Neuron (in vitro differentiated cells): Measurements from ENCODE around the gene ANKS1A.

Experiments
- H2AFZ ChIP-seq: one replicate; pipeline ENCODE4 v1.6.1; 2013; ENCODE audit warnings: low read depth, mild to moderate bottlenecking, inconsistent platforms, low read length, moderate library complexity
- H3K27me3 ChIP-seq: one replicate; pipeline ENCODE4 v1.6.1; 2013; ENCODE audit warnings: low read length; ENCODE audit not compliant: insufficient read depth
- H3K36me3 ChIP-seq: one replicate; pipeline ENCODE4 v1.6.1; 2013; ENCODE audit warnings: low read length; ENCODE audit not compliant: insufficient read depth
- H3K4me1 ChIP-seq: one replicate; pipeline ENCODE4 v1.6.1; 2013; ENCODE audit warnings: low read length; ENCODE audit not compliant: insufficient read depth
- H3K4me3 ChIP-seq: 2 replicates; pipeline ENCODE4 v1.5.1; 2013; ENCODE audit warnings: mild to moderate bottlenecking, low read length, moderate library complexity
- H3K9me3 ChIP-seq: one replicate; pipeline ENCODE4 v1.6.1; 2013; ENCODE audit warnings: low read length

The ANKS1A gene

GRCh38 chr6:34961082-34961481 is 72.0 kb downstream of the ANKS1A start:
- peaks cover 9% of the 10 kb centered on the region for H3K4me1 ChIP-seq
- H2AFZ ChIP-seq, result no peak overlapping the region
- H3K4me3 ChIP-seq, result no peak overlapping the region
- H3K36me3 ChIP-seq, result peaks cover 4% of the 10 kb centered on the region
- H3K9me3 ChIP-seq, result no peaks in the 10 kb centered on the region
- H3K27me3 ChIP-seq, result no peaks in the 10 kb centered on the region

GRCh38 chr6:34961574-34961973 is 72.5 kb downstream of the ANKS1A start:
- Histone ChIP-seq H3K27me3 (no peaks in the 10 kb centered on the region), H3K4me3 (no peak overlapping the region), H2AFZ (no peak overlapping the region), H3K4me1 (peaks cover 9% of the 10 kb centered on the region), H3K36me3 (peaks cover 4% of the 10 kb centered on the region), H3K9me3 (no peaks in the 10 kb centered on the region)

- no peak overlapping the region for H2AFZ ChIP-seq
- no peaks in the 10 kb centered on the region for H3K4me1 ChIP-seq
- H3K27me3 ChIP-seq, result no peaks in the 10 kb centered on the region
- no peak overlapping the region for H3K4me3 ChIP-seq
- no peaks in the 10 kb centered on the region for H3K9me3 ChIP-seq
- H3K36me3 ChIP-seq, result peaks cover 1% of the 10 kb centered on the region
Observed at GRCh38 chr6:34964564-34964963, 75.5 kb downstream of the ANKS1A start.

- Histone ChIP-seq H3K9me3 (no peaks in the 10 kb centered on the region), H2AFZ (no peak overlapping the region), H3K4me1 (no peaks in the 10 kb centered on the region), H3K4me3 (no peak overlapping the region), H3K27me3 (no peaks in the 10 kb centered on the region), H3K36me3 (peaks cover 23% of the 10 kb centered on the region)
Observed at GRCh38 chr6:34967461-34967860, 78.4 kb downstream of the ANKS1A start.

GRCh38 chr6:34969662-34970265 is 80.7 kb downstream of the ANKS1A start:
- Histone ChIP-seq H3K36me3 (peaks cover 23% of the 10 kb centered on the region), H3K4me1 (no peaks in the 10 kb centered on the region), H3K4me3 (no peak overlapping the region), H3K27me3 (no peaks in the 10 kb centered on the region), H2AFZ (no peak overlapping the region), H3K9me3 (no peaks in the 10 kb centered on the region)

- H2AFZ ChIP-seq, result no peak overlapping the region
- no peaks in the 10 kb centered on the region for H3K9me3 ChIP-seq
- H3K27me3 ChIP-seq, result no peaks in the 10 kb centered on the region
- H3K4me3 ChIP-seq, result no peak overlapping the region
- peaks cover 23% of the 10 kb centered on the region for H3K36me3 ChIP-seq
- no peaks in the 10 kb centered on the region for H3K4me1 ChIP-seq
Observed at GRCh38 chr6:34970488-34970887, 81.4 kb downstream of the ANKS1A start.

GRCh38 chr6:34970957-34971356 is 81.9 kb downstream of the ANKS1A start:
- no peaks in the 10 kb centered on the region for H3K4me1 ChIP-seq
- H3K36me3 ChIP-seq, result peaks cover 23% of the 10 kb centered on the region
- no peaks in the 10 kb centered on the region for H3K27me3 ChIP-seq
- H2AFZ ChIP-seq, result no peak overlapping the region
- H3K9me3 ChIP-seq, result no peaks in the 10 kb centered on the region
- H3K4me3 ChIP-seq, result no peak overlapping the region

- Histone ChIP-seq H2AFZ (no peak overlapping the region), H3K4me1 (no peaks in the 10 kb centered on the region), H3K36me3 (peaks cover 23% of the 10 kb centered on the region), H3K9me3 (no peaks in the 10 kb centered on the region), H3K4me3 (no peak overlapping the region), H3K27me3 (no peaks in the 10 kb centered on the region)
Observed at GRCh38 chr6:34973547-34974248, 84.6 kb downstream of the ANKS1A start.

- Histone ChIP-seq H3K4me3 (no peak overlapping the region), H3K9me3 (no peaks in the 10 kb centered on the region), H3K36me3 (peaks cover 23% of the 10 kb centered on the region), H3K27me3 (no peaks in the 10 kb centered on the region), H3K4me1 (no peaks in the 10 kb centered on the region), H2AFZ (no peak overlapping the region)
Observed at GRCh38 chr6:34974249-34974642, 85.2 kb downstream of the ANKS1A start.

- H3K4me3 ChIP-seq, result no peak overlapping the region
- no peaks in the 10 kb centered on the region for H3K4me1 ChIP-seq
- no peak overlapping the region for H2AFZ ChIP-seq
- H3K27me3 ChIP-seq, result no peaks in the 10 kb centered on the region
- H3K36me3 ChIP-seq, result peaks cover 14% of the 10 kb centered on the region
- no peaks in the 10 kb centered on the region for H3K9me3 ChIP-seq
Observed at GRCh38 chr6:34976239-34976638, 87.2 kb downstream of the ANKS1A start.

- H3K27me3 ChIP-seq, result no peaks in the 10 kb centered on the region
- H3K4me3 ChIP-seq, result no peak overlapping the region
- H3K4me1 ChIP-seq, result no peaks in the 10 kb centered on the region
- H3K9me3 ChIP-seq, result no peaks in the 10 kb centered on the region
- H3K36me3 ChIP-seq, result peaks cover 21% of the 10 kb centered on the region
- no peak overlapping the region for H2AFZ ChIP-seq
Observed at GRCh38 chr6:34979218-34979617, 90.2 kb downstream of the ANKS1A start.

GRCh38 chr6:34979994-34980393 is 90.9 kb downstream of the ANKS1A start:
- no peaks in the 10 kb centered on the region for H3K4me1 ChIP-seq

GRCh38 chr6:34981366-34981765 is 92.3 kb downstream of the ANKS1A start:
- H3K27me3 ChIP-seq, result no peaks in the 10 kb centered on the region
- peaks cover 21% of the 10 kb centered on the region for H3K36me3 ChIP-seq
- H3K9me3 ChIP-seq, result no peaks in the 10 kb centered on the region
- H3K4me1 ChIP-seq, result no peaks in the 10 kb centered on the region
- no peak overlapping the region for H2AFZ ChIP-seq
- H3K4me3 ChIP-seq, result no peak overlapping the region

More at GRCh38 chr6:34979994-34980393, 90.9 kb downstream of the ANKS1A start:
- H3K36me3 ChIP-seq, result peaks cover 21% of the 10 kb centered on the region
- no peak overlapping the region for H3K4me3 ChIP-seq
- no peaks in the 10 kb centered on the region for H3K27me3 ChIP-seq
- no peak overlapping the region for H2AFZ ChIP-seq
- H3K9me3 ChIP-seq, result no peaks in the 10 kb centered on the region

- Histone ChIP-seq H3K36me3 (peaks cover 21% of the 10 kb centered on the region), H3K4me3 (no peak overlapping the region), H3K9me3 (no peaks in the 10 kb centered on the region), H3K27me3 (no peaks in the 10 kb centered on the region), H3K4me1 (peaks cover 1% of the 10 kb centered on the region), H2AFZ (no peak overlapping the region)
Observed at GRCh38 chr6:34981951-34982350, 92.9 kb downstream of the ANKS1A start.
